IMR-90 (cell line): Measurements from ENCODE around the gene CLEC1A. TPM values are rescaled to one million over a fixed set of nuclear protein-coding genes. Genes with fewer than 3 reads are reported as not detected.

Source experiments
- ATAC-seq: fragments of 200-7000 bp; cut with Tn5 transposase; 2 replicates; pipeline ENCODE4 v1.9.1; 2020; ENCODE audit warnings: low read depth, mild to moderate bottlenecking, moderate library complexity
- BruUV-seq: library from RNA; stranded (reverse); fragments of 400-500 nt; replicated peaks from 2 replicates; lab custom pipeline; 2021; lab: Mats Ljungman, UMichigan
- CTCF ChIA-PET: fragments of 300-600 bp; formaldehyde crosslinking; extraction: SDS; loops from one replicate; lab custom pipeline; 2021; ENCODE audit warnings: antibody characterized with exemption; lab: Yijun Ruan, JAX
- POLR2A ChIA-PET: fragments of 300-600 bp; sonication (Branson Sonifier 250); formaldehyde crosslinking; loops from one replicate; lab custom pipeline; 2022; ENCODE audit warnings: antibody characterized with exemption; ENCODE audit not compliant: unreplicated experiment; lab: Charles Lee
- DNase-seq: peaks from one replicate; pipeline ENCODE4 v3.0.0; 2013
- H2AFZ ChIP-seq: replicated peaks from 2 replicates; pipeline ENCODE3; 2013; ENCODE audit warnings: low read length, mild to moderate bottlenecking; ENCODE audit not compliant: poor library complexity
- H2AK5ac ChIP-seq: 2 replicates; pipeline ENCODE4 v1.6.1; 2013; ENCODE audit warnings: low read depth, low read length, inconsistent platforms
- H2AK9ac ChIP-seq: replicated peaks from 2 replicates; pipeline ENCODE3; 2013; ENCODE audit warnings: mild to moderate bottlenecking, low read depth, low read length, moderate library complexity; ENCODE audit not compliant: poor library complexity
- H2BK120ac ChIP-seq: 2 replicates; pipeline ENCODE4 v1.6.1; 2013; ENCODE audit warnings: low read depth, low read length, inconsistent platforms
- H2BK15ac ChIP-seq: 3 replicates; pipeline ENCODE4 v1.6.1; 2013; ENCODE audit warnings: low read depth, low read length, inconsistent platforms
- H2BK20ac ChIP-seq: 2 replicates; pipeline ENCODE4 v1.6.1; 2013; ENCODE audit warnings: low read depth, mild to moderate bottlenecking, inconsistent platforms, low read length, moderate library complexity
- H2BK5ac ChIP-seq: 2 replicates; pipeline ENCODE4 v1.6.1; 2013; ENCODE audit warnings: mild to moderate bottlenecking, low read depth, low read length, inconsistent platforms; ENCODE audit not compliant: poor library complexity, severe bottlenecking
- H3K14ac ChIP-seq: replicated peaks from 2 replicates; pipeline ENCODE4 v1.6.1; 2013; ENCODE audit warnings: low read depth, low read length, inconsistent platforms
- H3K18ac ChIP-seq: 2 replicates; pipeline ENCODE4 v1.6.1; 2013; ENCODE audit warnings: low read depth, low read length, control low read depth
- H3K23ac ChIP-seq: 2 replicates; pipeline ENCODE4 v1.6.1; 2013; ENCODE audit warnings: low read depth, low read length, inconsistent platforms
- H3K27ac ChIP-seq: 2 replicates; pipeline ENCODE4 v1.5.1; 2013; ENCODE audit warnings: mild to moderate bottlenecking, control low read depth, low read length; ENCODE audit not compliant: insufficient read depth
- H3K27me3 ChIP-seq: 2 replicates; pipeline ENCODE4 v1.6.1; 2013; ENCODE audit warnings: low read length; ENCODE audit not compliant: control insufficient read depth, insufficient read depth
- H3K36me3 ChIP-seq: 2 replicates; pipeline ENCODE4 v1.6.1; 2013; ENCODE audit warnings: low read length, mixed read lengths; ENCODE audit not compliant: control insufficient read depth, insufficient read depth
- H3K4ac ChIP-seq: 2 replicates; pipeline ENCODE4 v1.6.1; 2013; ENCODE audit warnings: low read depth, low read length, inconsistent platforms
- H3K4me1 ChIP-seq: 2 replicates; pipeline ENCODE4 v1.6.1; 2013; ENCODE audit warnings: low read length, mixed read lengths; ENCODE audit not compliant: control insufficient read depth, insufficient read depth
- H3K4me2 ChIP-seq: 2 replicates; pipeline ENCODE4 v1.6.1; 2013; ENCODE audit warnings: low read depth, mild to moderate bottlenecking, control low read depth, low read length, moderate library complexity
- H3K4me3 ChIP-seq: 2 replicates; pipeline ENCODE4 v1.5.1; 2013; ENCODE audit warnings: low read depth, mild to moderate bottlenecking, control low read depth, low read length, moderate library complexity; ENCODE audit not compliant: insufficient read depth
- H3K56ac ChIP-seq: 2 replicates; pipeline ENCODE4 v1.6.1; 2013; ENCODE audit warnings: low read length, inconsistent platforms; ENCODE audit not compliant: insufficient read depth; ENCODE audit errors: extremely low read depth
- H3K79me1 ChIP-seq, 2 experiments: 2 replicates each; pipeline ENCODE4 v1.6.1; 2013; ENCODE audit warnings: low read length in 2 of 2, inconsistent platforms in 1 of 2, low read depth in 1 of 2
- H3K9ac ChIP-seq: 2 replicates; pipeline ENCODE4 v1.6.1; 2013; ENCODE audit warnings: low read depth, low read length, control low read depth
- H3K9me1 ChIP-seq: 2 replicates; pipeline ENCODE4 v1.6.1; 2013; ENCODE audit warnings: low read length, inconsistent platforms; ENCODE audit not compliant: insufficient read depth
- H3K9me3 ChIP-seq: 2 replicates; pipeline ENCODE4 v1.6.1; 2013; ENCODE audit warnings: low read length; ENCODE audit not compliant: control insufficient read depth, insufficient read depth
- H4K20me1 ChIP-seq: 2 replicates; pipeline ENCODE4 v1.6.1; 2013; ENCODE audit warnings: low read length, inconsistent platforms; ENCODE audit not compliant: insufficient read depth
- H4K5ac ChIP-seq: 2 replicates; pipeline ENCODE4 v1.6.1; 2013; ENCODE audit warnings: mild to moderate bottlenecking, low read depth, low read length, control low read depth
- H4K8ac ChIP-seq, 2 experiments: 2 replicates each; pipeline ENCODE4 v1.6.1; 2013; ENCODE audit warnings: low read depth in 2 of 2, low read length in 2 of 2, control low read depth in 1 of 2, inconsistent platforms in 1 of 2
- H4K91ac ChIP-seq: 2 replicates; pipeline ENCODE4 v1.6.1; 2013; ENCODE audit warnings: low read depth, low read length, inconsistent platforms; ENCODE audit not compliant: insufficient read depth
- BHLHE40 ChIP-seq: fragments of 150-350 bp; IDR thresholded peaks from 2 replicates; pipeline ENCODE4 v1.6.1; 2016; ENCODE audit warnings: mild to moderate bottlenecking, low read depth, low read length
- CEBPB ChIP-seq: IDR thresholded peaks from 2 replicates; pipeline ENCODE4 v1.6.1; 2012; ENCODE audit warnings: low read depth, low read length, improper control_type of control experiment
- CHD1 ChIP-seq: IDR thresholded peaks from 2 replicates; pipeline ENCODE4 v1.6.1; 2012; ENCODE audit warnings: low read depth, low read length, improper control_type of control experiment
- ELK1 ChIP-seq: fragments of 150-350 bp; IDR thresholded peaks from 2 replicates; pipeline ENCODE4 v1.6.1; 2016; ENCODE audit warnings: low read depth, mild to moderate bottlenecking, low read length, moderate library complexity, borderline replicate concordance
- FOS ChIP-seq: fragments of 150-350 bp; IDR thresholded peaks from 2 replicates; pipeline ENCODE4 v1.6.1; 2016; ENCODE audit warnings: low read depth, low read length
- MAFK ChIP-seq: IDR thresholded peaks from 2 replicates; pipeline ENCODE4 v1.6.1; 2012; ENCODE audit warnings: low read depth, low read length, improper control_type of control experiment
- MAZ ChIP-seq: IDR thresholded peaks from 2 replicates; pipeline ENCODE4 v1.6.1; 2012; ENCODE audit warnings: low read depth, mild to moderate bottlenecking, low read length, improper control_type of control experiment, moderate library complexity, borderline replicate concordance
- NFE2L2 ChIP-seq: fragments of 150-350 bp; IDR thresholded peaks from 2 replicates; pipeline ENCODE4 v1.6.1; 2016; ENCODE audit warnings: low read depth, mild to moderate bottlenecking, low read length
- POLR2A ChIP-seq: IDR thresholded peaks from 2 replicates; pipeline ENCODE4 v1.6.1; 2012; ENCODE audit warnings: mild to moderate bottlenecking, low read depth, low read length
- RAD21 ChIP-seq: IDR thresholded peaks from 2 replicates; pipeline ENCODE4 v1.6.1; 2012; ENCODE audit warnings: low read length, improper control_type of control experiment
- RCOR1 ChIP-seq: IDR thresholded peaks from 2 replicates; pipeline ENCODE4 v1.6.1; 2012; ENCODE audit warnings: mild to moderate bottlenecking, low read length, improper control_type of control experiment; ENCODE audit not compliant: insufficient replicate concordance
- SMC3 ChIP-seq: fragments of 150-350 bp; IDR thresholded peaks from 2 replicates; pipeline ENCODE4 v1.6.1; 2016; ENCODE audit warnings: low read depth, mild to moderate bottlenecking, antibody characterized with exemption, low read length, moderate library complexity
- WGBS, 2 experiments: methylation state at CpG; one replicate each; pipeline versions ENCODE4 v1.1.5 to v1.1.7; 2013; ENCODE audit warnings: missing lambda C conversion rate in 2 of 2; ENCODE audit not compliant: insufficient read length in 1 of 2; ENCODE audit errors: extremely low coverage in 2 of 2; 5-methylcytosine and 5-hydroxymethylcytosine counted together
- dilution Hi-C: fragments of 300-500 bp; cut with HindIII; formaldehyde crosslinking; loops from one replicate; pipeline ENCODE4 v1.14.3; 2018; ENCODE audit warnings: low sequenced_read_pairs; ENCODE audit not compliant: unreplicated experiment
- in situ Hi-C: fragments of 300-500 bp; cut with MboI; formaldehyde crosslinking; loops from 3 replicates; pipeline ENCODE4 v1.14.3; 2019; ENCODE audit warnings: low sequenced_read_pairs, inconsistent platforms, mixed read lengths
- intact Hi-C: fragments of 100-400 bp; cut with micrococcal nuclease; formaldehyde crosslinking; loops from 2 replicates; pipeline ENCODE4 v1.10.0; 2022
- polyA plus RNA-seq, 3 experiments: library from polyadenylated mRNA; depleted of rRNA; stranded (reverse); fragments of >200 nt; gene quantifications; 2 replicates each; pipeline ENCODE4 v1.2.3, GENCODE V29; 2012; ENCODE audit warnings: low replicate concordance in 1 of 3
- total RNA-seq: library from RNA; depleted of rRNA; stranded (reverse); fragments of >200 nt; gene quantifications from 2 replicates; pipeline ENCODE4 v1.2.3, GENCODE V29; 2012
- TF ChIP-seq, protein P1 (sequence below): conservative IDR thresholded peaks from 2 replicates; pipeline ENCODE4 v1.5.1; 2012; ENCODE audit warnings: mild to moderate bottlenecking, low read depth, low read length, improper control_type of control experiment
- TF ChIP-seq, protein P2 (sequence below): fragments of 150-350 bp; IDR thresholded peaks from 2 replicates; pipeline ENCODE4 v1.6.1; 2017; ENCODE audit warnings: mild to moderate bottlenecking, antibody characterized with exemption, low read length, low read depth

The CLEC1A gene
- total and polyA plus RNA-seq, 2 of the 4 experiments (the other 2 are of a cell fraction) = not detected

GRCh38 chr12:10128687-10129086 lies 29.9 kb upstream of the CLEC1A start:
- DNase-seq (no peak), ATAC-seq (no peak)
- POLR2A ChIA-PET = no interaction called here
- WGBS, 2 experiments = no CpG with 5 or more reads among the region's 5 CpGs
- no peaks in the 10 kb centered on the region for H4K20me1 ChIP-seq
- BruUV-seq = no TSS peak
- no peak overlapping the region for H2AFZ ChIP-seq
- no peak overlapping the region for H3K18ac ChIP-seq
- no peaks in the 10 kb centered on the region for H3K9me3 ChIP-seq
- no peak overlapping the region for H4K91ac ChIP-seq
- H4K8ac ChIP-seq = no peak overlapping the region
- H3K9me1 ChIP-seq = no peaks in the 10 kb centered on the region
- CTCF ChIA-PET = interaction anchor here (1.9 kb wide), 1 partner anchor 9 kb away, joined by 6 read pairs; no protein-coding TSS in a partner anchor
- no peak overlapping the region for H2BK15ac ChIP-seq
- no peak overlapping the region for H3K14ac ChIP-seq
- H3K27ac ChIP-seq = no peak overlapping the region
- H3K23ac ChIP-seq = no peak overlapping the region
- H2AK5ac ChIP-seq = no peak overlapping the region
- in situ Hi-C loops = no loop called here
- H3K4me3 ChIP-seq = no peak overlapping the region
- dilution Hi-C loops = no loop called here
- no peak overlapping the region for H2BK5ac ChIP-seq
- TF ChIP-seq FOS = no peak
- no peak for TF ChIP-seq MAFK
- no peak for TF ChIP-seq MAZ
- no peak for TF ChIP-seq SMC3
- TF ChIP-seq NFE2L2 = no peak
- TF ChIP-seq CEBPB = no peak
- TF ChIP-seq RAD21 = no peak
- TF ChIP-seq BHLHE40 = no peak
- no peak for TF ChIP-seq CHD1
- TF ChIP-seq, protein P1, sequence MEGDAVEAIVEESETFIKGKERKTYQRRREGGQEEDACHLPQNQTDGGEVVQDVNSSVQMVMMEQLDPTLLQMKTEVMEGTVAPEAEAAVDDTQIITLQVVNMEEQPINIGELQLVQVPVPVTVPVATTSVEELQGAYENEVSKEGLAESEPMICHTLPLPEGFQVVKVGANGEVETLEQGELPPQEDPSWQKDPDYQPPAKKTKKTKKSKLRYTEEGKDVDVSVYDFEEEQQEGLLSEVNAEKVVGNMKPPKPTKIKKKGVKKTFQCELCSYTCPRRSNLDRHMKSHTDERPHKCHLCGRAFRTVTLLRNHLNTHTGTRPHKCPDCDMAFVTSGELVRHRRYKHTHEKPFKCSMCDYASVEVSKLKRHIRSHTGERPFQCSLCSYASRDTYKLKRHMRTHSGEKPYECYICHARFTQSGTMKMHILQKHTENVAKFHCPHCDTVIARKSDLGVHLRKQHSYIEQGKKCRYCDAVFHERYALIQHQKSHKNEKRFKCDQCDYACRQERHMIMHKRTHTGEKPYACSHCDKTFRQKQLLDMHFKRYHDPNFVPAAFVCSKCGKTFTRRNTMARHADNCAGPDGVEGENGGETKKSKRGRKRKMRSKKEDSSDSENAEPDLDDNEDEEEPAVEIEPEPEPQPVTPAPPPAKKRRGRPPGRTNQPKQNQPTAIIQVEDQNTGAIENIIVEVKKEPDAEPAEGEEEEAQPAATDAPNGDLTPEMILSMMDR = no peak
- TF ChIP-seq ELK1 = no peak
- TF ChIP-seq RCOR1 = no peak
- no peak for TF ChIP-seq POLR2A
- TF ChIP-seq, protein P2, sequence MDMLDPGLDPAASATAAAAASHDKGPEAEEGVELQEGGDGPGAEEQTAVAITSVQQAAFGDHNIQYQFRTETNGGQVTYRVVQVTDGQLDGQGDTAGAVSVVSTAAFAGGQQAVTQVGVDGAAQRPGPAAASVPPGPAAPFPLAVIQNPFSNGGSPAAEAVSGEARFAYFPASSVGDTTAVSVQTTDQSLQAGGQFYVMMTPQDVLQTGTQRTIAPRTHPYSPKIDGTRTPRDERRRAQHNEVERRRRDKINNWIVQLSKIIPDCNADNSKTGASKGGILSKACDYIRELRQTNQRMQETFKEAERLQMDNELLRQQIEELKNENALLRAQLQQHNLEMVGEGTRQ = no peak
- no peaks in the 10 kb centered on the region for H3K36me3 ChIP-seq
- H3K4me2 ChIP-seq = no peak overlapping the region
- H2BK120ac ChIP-seq = no peak overlapping the region
- H2AK9ac ChIP-seq = no peak overlapping the region
- H3K79me1 ChIP-seq = no peaks in the 10 kb centered on the region
- H4K5ac ChIP-seq = no peak overlapping the region
- intact Hi-C loops = no loop called here
- no peaks in the 10 kb centered on the region for H3K4me1 ChIP-seq
- no peak overlapping the region for H3K56ac ChIP-seq
- H3K27me3 ChIP-seq = peaks cover 5% of the 10 kb centered on the region; the same call in 1 of the 2 replicates
- H3K9ac ChIP-seq = no peak overlapping the region
- H2BK20ac ChIP-seq = no peak overlapping the region
- H3K4ac ChIP-seq = no peak overlapping the region
